Endothelial cell (in vitro differentiated cells): ENCODE results near the gene CYP4F2. TPM values are rescaled to one million over a fixed set of nuclear protein-coding genes. Genes with fewer than 3 reads are reported as not detected.
"Not testable (repeated sequence)": the region's sequence is repeated elsewhere in the genome, so short reads cannot be mapped to it uniquely, and the experiment has no call there.

Experiments used
- DNase-seq: peaks from one replicate; pipeline ENCODE4 v3.0.0; 2021; ENCODE audit warnings: low spot score
- H3K27ac Mint-ChIP-seq: one replicate; pipeline ENCODE4 v1.8.0; 2021; ENCODE audit warnings: mixed read lengths, inconsistent platforms; ENCODE audit not compliant: unreplicated experiment
- H3K27me3 Mint-ChIP-seq: one replicate; pipeline ENCODE4 v1.8.0; 2021; ENCODE audit warnings: mild to moderate bottlenecking, moderate library complexity, mixed read lengths, inconsistent platforms; ENCODE audit not compliant: unreplicated experiment
- H3K36me3 Mint-ChIP-seq: one replicate; pipeline ENCODE4 v1.8.0; 2021; ENCODE audit warnings: mild to moderate bottlenecking, low read depth, mixed read lengths, inconsistent platforms; ENCODE audit not compliant: unreplicated experiment
- H3K4me1 Mint-ChIP-seq: one replicate; pipeline ENCODE4 v1.8.0; 2021; ENCODE audit warnings: mild to moderate bottlenecking, mixed read lengths, inconsistent platforms; ENCODE audit not compliant: unreplicated experiment
- H3K4me3 Mint-ChIP-seq: one replicate; pipeline ENCODE4 v1.8.0; 2021; ENCODE audit warnings: mild to moderate bottlenecking, mixed read lengths, inconsistent platforms; ENCODE audit not compliant: unreplicated experiment
- H3K9me3 Mint-ChIP-seq: one replicate; pipeline ENCODE4 v1.8.0; 2021; ENCODE audit warnings: mixed read lengths, inconsistent platforms; ENCODE audit not compliant: unreplicated experiment
- CTCF ChIP-seq: fragments of 200-600 bp; sonication (generic); IDR thresholded peaks from one replicate; pipeline ENCODE4 v1.5.0; 2021; ENCODE audit warnings: antibody characterized with exemption; ENCODE audit not compliant: unreplicated experiment
- total RNA-seq: library from RNA; stranded (reverse); fragmentation: NEBNext Ultra II Directional; extraction: Animal tissue kit (Norgen Biotek cat#: 25700); gene quantifications from one replicate; pipeline ENCODE4 v1.2.1, GENCODE V29; 2021; ENCODE audit not compliant: unreplicated experiment

Gene CYP4F2
- total RNA-seq, 1 donor from 2014 or later, result not detected

- no peak for DNase-seq
- Mint-ChIP-seq H3K27me3 (peaks cover 6% of the 10 kb centered on the region), H3K4me3 (no peak overlapping the region), H3K36me3 (peaks cover 4% of the 10 kb centered on the region), H3K9me3 (peaks cover 37% of the 10 kb centered on the region), H3K4me1 (no peaks in the 10 kb centered on the region), H3K27ac (no peak overlapping the region)
- no peak for TF ChIP-seq CTCF
Observed at GRCh38 chr19:15902254-15902653, 4.4 kb upstream of the CYP4F2 start.

- Mint-ChIP-seq H3K27ac (no peak overlapping the region), H3K9me3 (peaks cover 47% of the 10 kb centered on the region), H3K4me3 (no peak overlapping the region), H3K27me3 (peaks cover 9% of the 10 kb centered on the region), H3K36me3 (peaks cover 15% of the 10 kb centered on the region), H3K4me1 (no peaks in the 10 kb centered on the region)
- no peak for DNase-seq
- TF ChIP-seq CTCF, result no peak
Observed at GRCh38 chr19:15900504-15900903, 2.6 kb upstream of the CYP4F2 start.

- H3K27ac Mint-ChIP-seq, DNase-seq, H3K4me1 Mint-ChIP-seq, H3K27me3 Mint-ChIP-seq, H3K4me3 Mint-ChIP-seq: not testable (repeated sequence)
- Mint-ChIP-seq H3K9me3 (peaks cover 51% of the 10 kb centered on the region), H3K36me3 (peaks cover 15% of the 10 kb centered on the region)
Observed at GRCh38 chr19:15900032-15900431, 2.2 kb upstream of the CYP4F2 start.

GRCh38 chr19:15899561-15899960 is 1.7 kb upstream of the CYP4F2 start:
- peaks cover 54% of the 10 kb centered on the region for H3K9me3 Mint-ChIP-seq
- DNase-seq, H3K4me3 Mint-ChIP-seq, H3K4me1 Mint-ChIP-seq, H3K27me3 Mint-ChIP-seq, H3K27ac Mint-ChIP-seq: not testable (repeated sequence)
- peaks cover 15% of the 10 kb centered on the region for H3K36me3 Mint-ChIP-seq

GRCh38 chr19:15897026-15897737 is 692 bp downstream of the CYP4F2 start:
- no peak for DNase-seq
- no peak overlapping the region for H3K4me3 Mint-ChIP-seq
- no peaks in the 10 kb centered on the region for H3K4me1 Mint-ChIP-seq
- peaks cover 19% of the 10 kb centered on the region for H3K36me3 Mint-ChIP-seq
- H3K27me3 Mint-ChIP-seq, result peaks cover 12% of the 10 kb centered on the region
- no peak for TF ChIP-seq CTCF
- H3K9me3 Mint-ChIP-seq, result peaks cover 55% of the 10 kb centered on the region
- H3K27ac Mint-ChIP-seq, result no peak overlapping the region

GRCh38 chr19:15895876-15896430 is 1.9 kb downstream of the CYP4F2 start:
- Mint-ChIP-seq H3K9me3 (peaks cover 45% of the 10 kb centered on the region), H3K36me3 (peaks cover 19% of the 10 kb centered on the region), H3K27me3 (peaks cover 9% of the 10 kb centered on the region), H3K27ac (no peak overlapping the region), H3K4me3 (peak overlapping the region; percentile 56), H3K4me1 (no peaks in the 10 kb centered on the region)
- TF ChIP-seq CTCF, result no peak
- no peak for DNase-seq
